GM12878 (cell line): ENCODE data around the gene SLC34A3. TPM values are rescaled to one million over a fixed set of nuclear protein-coding genes. Genes with fewer than 3 reads are reported as not detected.
A peak's percentile ranks its signal among the peaks of the same experiment; 100 is the strongest.

Source experiments
- ATAC-seq: fragments of 200-7000 bp; cut with Tn5 transposase; 3 replicates; pipeline ENCODE4 v1.9.1; 2020; ENCODE audit warnings: mild to moderate bottlenecking, moderate library complexity
- BruUV-seq: library from RNA; stranded (reverse); fragments of 400-500 nt; replicated peaks from 2 replicates; lab custom pipeline; 2021; lab: Mats Ljungman, UMichigan
- CTCF ChIA-PET: fragments of 300-600 bp; sonication (Branson Sonifier 250); formaldehyde crosslinking; extraction: SDS; loops from one replicate; lab custom pipeline; 2021; ENCODE audit warnings: inconsistent platforms; lab: Yijun Ruan, JAX
- POLR2A ChIA-PET: fragments of 350-600 bp; formaldehyde crosslinking; extraction: SDS; loops from one replicate; lab custom pipeline; 2021; ENCODE audit warnings: inconsistent platforms; lab: Charles Lee
- RAD21 ChIA-PET: fragments of 300-600 bp; sonication (Branson Sonifier 250); formaldehyde crosslinking; loops from one replicate; lab custom pipeline; 2023; ENCODE audit warnings: antibody characterized with exemption; ENCODE audit not compliant: unreplicated experiment; lab: Charles Lee
- SMC1A ChIA-PET: fragments of 300-600 bp; sonication (Branson Sonifier 250); formaldehyde crosslinking; loops from one replicate; lab custom pipeline; 2023; ENCODE audit not compliant: unreplicated experiment, uncharacterized antibody; lab: Charles Lee
- DNase-seq: peaks from one replicate; pipeline ENCODE4 v3.0.0-alpha.2; 2011; ENCODE audit warnings: low read depth, low spot score
- FAIRE-seq: peaks from 3 replicates; lab custom pipeline; 2011; peaks lifted over from hg19 to GRCh38; lab: Jason Lieb, UNC
- H2AFZ ChIP-seq: 2 replicates; pipeline ENCODE4 v1.6.0; 2011; ENCODE audit warnings: low read depth, low read length, control low read depth; ENCODE audit not compliant: control insufficient read depth
- H3K27ac ChIP-seq: 2 replicates; pipeline ENCODE4 v1.5.1; 2011; ENCODE audit warnings: control low read depth; ENCODE audit not compliant: control insufficient read depth, insufficient read depth
- H3K27me3 ChIP-seq, 2 experiments: replicated peaks in 1 of 2; 2 replicates each; pipeline versions ENCODE4 v1.6.0 to v1.6.1; 2011; ENCODE audit warnings: low read length in 1 of 2; ENCODE audit not compliant: control insufficient read depth in 2 of 2, insufficient read depth in 2 of 2
- H3K36me3 ChIP-seq, 2 experiments: 2 replicates each; pipeline ENCODE4 v1.5.1; 2011; ENCODE audit warnings: low read length in 1 of 2; ENCODE audit not compliant: control insufficient read depth in 2 of 2, insufficient read depth in 2 of 2
- H3K4me1 ChIP-seq: 2 replicates; pipeline ENCODE4 v1.6.1; 2011; ENCODE audit warnings: mild to moderate bottlenecking, low read length, moderate library complexity, mixed read lengths; ENCODE audit not compliant: control insufficient read depth, insufficient read depth
- H3K4me2 ChIP-seq: 2 replicates; pipeline ENCODE4 v1.6.0; 2011; ENCODE audit warnings: control low read depth; ENCODE audit not compliant: control insufficient read depth, insufficient read depth
- H3K4me3 ChIP-seq: fragments of 200-600 bp; sonication (generic); 2 replicates; pipeline ENCODE4 v1.5.1; 2016
- H3K79me2 ChIP-seq: 2 replicates; pipeline ENCODE4 v1.6.0; 2011; ENCODE audit warnings: low read length; ENCODE audit not compliant: control insufficient read depth, insufficient read depth
- H3K9ac ChIP-seq: 2 replicates; pipeline ENCODE4 v1.8.0; 2011; ENCODE audit warnings: low read length, control low read depth, mixed read lengths; ENCODE audit not compliant: control insufficient read depth, insufficient read depth
- H3K9me3 ChIP-seq: replicated peaks from 3 replicates; pipeline ENCODE4 v1.5.1; 2011; ENCODE audit warnings: mild to moderate bottlenecking, low read length; ENCODE audit not compliant: control insufficient read depth, insufficient read depth
- H4K20me1 ChIP-seq: 2 replicates; pipeline ENCODE4 v1.6.0; 2011; ENCODE audit not compliant: control insufficient read depth, insufficient read depth
- EZH2 ChIP-seq: IDR thresholded peaks from 2 replicates; pipeline ENCODE4 v1.6.1; 2012; ENCODE audit warnings: low read depth, mild to moderate bottlenecking, control low read depth, inconsistent platforms, low read length, borderline replicate concordance; ENCODE audit not compliant: control insufficient read depth
- JUNB ChIP-seq: IDR thresholded peaks from 2 replicates; pipeline ENCODE4 v1.6.1; 2016; ENCODE audit warnings: antibody characterized with exemption, mild to moderate bottlenecking
- MYB ChIP-seq: fragments of 150-350 bp; IDR thresholded peaks from 2 replicates; pipeline ENCODE4 v1.6.1; 2014; ENCODE audit warnings: mild to moderate bottlenecking, low read depth, low read length, borderline replicate concordance
- POLR2A ChIP-seq: IDR thresholded peaks from 2 replicates; pipeline ENCODE4 v1.6.1; 2011; ENCODE audit warnings: low read depth, mild to moderate bottlenecking, low read length
- SIN3A ChIP-seq: IDR thresholded peaks from 2 replicates; pipeline ENCODE4 v1.6.1; 2012; ENCODE audit warnings: low read depth, low read length, improper control_type of control experiment
- SREBF2 ChIP-seq: IDR thresholded peaks from 2 replicates; pipeline ENCODE4 v1.6.1; 2012; ENCODE audit warnings: mild to moderate bottlenecking, low read length
- WGBS: methylation state at CpG from one replicate; pipeline ENCODE4 v1.1.6; 2016; ENCODE audit warnings: low lambda C conversion rate; ENCODE audit not compliant: insufficient replicate concordance, insufficient coverage; ENCODE audit errors: missing lambda C conversion rate; 5-methylcytosine and 5-hydroxymethylcytosine counted together
- in situ Hi-C: fragments of 300-500 bp; cut with MboI; formaldehyde crosslinking; loops from 9 replicates; pipeline ENCODE4 v1.14.3; 2018; ENCODE audit warnings: mixed read lengths
- intact Hi-C: fragments of 100-400 bp; cut with micrococcal nuclease; formaldehyde crosslinking; loops from one replicate; pipeline ENCODE4 v1.14.2; 2022; ENCODE audit not compliant: unreplicated experiment
- polyA plus RNA-seq, 11 experiments: library from polyadenylated mRNA; depleted of rRNA in 4 of 11; unstranded in 6 of 11; stranded (reverse) in 5 of 11; fragments of >200 nt; fragmentation: Nextera tagmentation in 4 of 11; fragmentation: Illumina TruSeq in 1 of 11; extraction: Ambion mirVana in 4 of 11; extraction: Trizol in 1 of 11; gene quantifications; 1 replicate in 1 of 11; 2 replicates in 10 of 11; pipeline versions ENCODE4 v1.2.1 to v1.2.3, GENCODE V29; 2011 to 2016; ENCODE audit warnings: inconsistent platforms in 2 of 11, missing spikeins in 2 of 11, low read depth in 1 of 11
- total RNA-seq, 4 experiments: library from RNA; depleted of rRNA in 3 of 4; stranded (reverse); fragments of >200 nt in 3 of 4; fragmentation: Illumina TruSeq in 1 of 4; extraction: Trizol in 1 of 4; gene quantifications; 2 replicates each; pipeline versions ENCODE4 v1.2.1 to v1.2.3, GENCODE V29; 2013 to 2021

Gene SLC34A3
- total and polyA plus RNA-seq, 10 of the 15 experiments (the other 5 are each of a cell fraction or from before 2014, with no cell fraction given), result not detected

DNA sequence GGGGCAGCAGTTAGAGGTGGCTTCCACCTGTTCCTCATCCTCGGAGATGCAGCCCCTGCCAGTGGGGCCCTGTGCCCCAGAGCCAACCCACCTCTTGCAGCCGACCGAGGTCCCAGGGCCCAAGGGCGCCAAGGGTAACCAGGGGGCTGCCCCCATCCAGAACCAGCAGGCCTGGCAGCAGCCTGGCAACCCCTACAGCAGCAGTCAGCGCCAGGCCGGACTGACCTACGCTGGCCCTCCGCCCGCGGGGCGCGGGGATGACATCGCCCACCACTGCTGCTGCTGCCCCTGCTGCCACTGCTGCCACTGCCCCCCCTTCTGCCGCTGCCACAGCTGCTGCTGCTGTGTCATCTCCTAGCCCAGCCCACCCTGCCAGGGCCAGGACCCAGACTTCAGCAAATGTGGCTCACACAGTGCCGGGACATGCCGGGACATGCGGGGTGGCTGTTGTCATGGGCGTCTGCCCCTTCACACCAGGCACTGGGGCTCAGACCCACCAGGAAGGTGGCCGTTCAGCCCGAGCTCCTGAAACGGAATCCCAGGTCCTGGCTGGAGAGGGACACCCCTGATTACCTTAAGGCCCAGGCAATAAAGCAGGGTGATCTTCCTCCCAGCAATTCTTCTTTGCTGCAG, 4.9 kb upstream of the SLC34A3 start:
- no peak overlapping the region for H3K9ac ChIP-seq
- intact Hi-C loops, result loop anchor here (10.0 kb wide), 1 partner anchor 181 kb away; the partner anchor contains the start of gene NPDC1
- in situ Hi-C loops, result loop anchor here (5.0 kb wide), 1 partner anchor 104 kb away; no protein-coding TSS in a partner anchor
- no TSS peak for BruUV-seq
- ChIA-PET POLR2A (interaction anchor here (1.0 to 5.5 kb wide), 4 partner anchors 15 to 108 kb away, joined by 3 to 68 read pairs (median 3); partner anchors contain the start of genes NDOR1, TMEM203, TPRN and TUBB4B), SMC1A (interaction anchor here (0.6 to 3.3 kb wide), 4 partner anchors 11 to 108 kb away, joined by 3 to 11 read pairs (median 4); no protein-coding TSS in a partner anchor)
- H3K27ac ChIP-seq, result no peak overlapping the region
- ATAC-seq (no peak), DNase-seq (no peak)
- H3K4me2 ChIP-seq, result no peak overlapping the region
- WGBS, result 76% methylated on average over 21 of the region's 21 CpGs
- no peaks in the 10 kb centered on the region for H3K36me3 ChIP-seq
- no peaks in the 10 kb centered on the region for H3K9me3 ChIP-seq
- H2AFZ ChIP-seq, result no peak overlapping the region
- H3K4me3 ChIP-seq, result no peak overlapping the region
- peaks cover 16% of the 10 kb centered on the region for H3K4me1 ChIP-seq
- no peaks in the 10 kb centered on the region for H4K20me1 ChIP-seq
- H3K27me3 ChIP-seq, result no peaks in the 10 kb centered on the region
- no peak for TF ChIP-seq SREBF2
- TF ChIP-seq, all 136 proteins: peak for 0
- ChIA-PET RAD21 (interaction anchor here (0.8 to 1.9 kb wide), 4 partner anchors 29 to 179 kb away, joined by 3 to 10 read pairs (median 3); no protein-coding TSS in a partner anchor), CTCF (interaction anchor here (0.8 to 6.4 kb wide), 11 partner anchors 12 to 197 kb away, joined by 3 to 52 read pairs (median 7); partner anchors contain the start of genes SAPCD2 and TUBB4B)
- no peak for FAIRE-seq
- H3K79me2 ChIP-seq, result no peaks in the 10 kb centered on the region

DNA sequence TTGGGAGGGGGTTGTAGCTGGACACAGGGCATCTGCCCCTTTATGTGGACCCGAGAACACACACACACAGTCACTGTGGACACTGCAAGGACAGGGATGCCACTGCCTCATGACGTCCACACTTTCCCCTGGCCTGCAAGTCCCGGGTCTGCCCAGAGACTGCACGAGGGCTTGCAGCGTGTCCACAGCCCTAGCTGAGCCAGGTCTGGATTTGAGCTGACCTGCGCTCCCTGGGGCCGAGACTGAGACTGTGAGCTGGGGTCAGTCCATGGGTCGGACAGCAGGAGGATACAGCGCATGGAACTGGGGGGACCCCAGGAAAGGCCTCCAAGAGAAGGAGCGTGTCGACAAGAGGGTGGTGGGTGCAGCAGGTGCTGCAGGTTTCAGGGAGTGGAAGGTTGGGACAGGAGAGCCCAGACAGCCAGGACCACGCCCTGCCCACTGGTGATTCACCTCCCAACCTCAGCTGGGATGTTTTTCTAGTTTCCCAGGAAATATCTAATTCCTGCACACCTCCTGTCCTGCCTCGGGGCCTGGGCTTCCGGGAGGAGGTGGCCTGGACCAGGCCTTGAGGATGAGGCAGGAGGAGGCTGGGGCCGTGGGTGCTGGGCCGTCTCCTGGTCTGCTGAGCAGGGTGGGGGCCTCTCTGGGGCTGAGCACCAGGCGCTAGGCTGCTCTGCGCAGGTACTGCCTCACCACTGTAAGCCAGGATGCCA, 4.2 kb upstream of the SLC34A3 start:
- DNase-seq (no peak), ATAC-seq (no peak), FAIRE-seq (no peak)
- Histone ChIP-seq H3K4me3 (no peak overlapping the region), H3K4me2 (no peak overlapping the region), H2AFZ (no peak overlapping the region), H4K20me1 (no peaks in the 10 kb centered on the region), H3K4me1 (peaks cover 16% of the 10 kb centered on the region), H3K79me2 (no peaks in the 10 kb centered on the region), H3K9me3 (no peaks in the 10 kb centered on the region), H3K27me3 (no peaks in the 10 kb centered on the region), H3K36me3 (no peaks in the 10 kb centered on the region), H3K27ac (no peak overlapping the region), H3K9ac (no peak overlapping the region)
- in situ Hi-C loops (loop anchor here (5.0 kb wide), 1 partner anchor 104 kb away; no protein-coding TSS in a partner anchor), intact Hi-C loops (loop anchor here (1.0 to 10.0 kb wide), 2 partner anchors 108 to 182 kb away; partner anchors contain the start of gene NPDC1)
- ChIA-PET SMC1A (interaction anchor here (0.9 to 3.3 kb wide), 3 partner anchors 99 to 108 kb away, joined by 3 to 11 read pairs (median 5); no protein-coding TSS in a partner anchor), POLR2A (interaction anchor here (1.0 to 1.5 kb wide), 4 partner anchors 24 to 131 kb away, joined by 3 to 4 read pairs (median 4); no protein-coding TSS in a partner anchor), CTCF (interaction anchor here (0.7 to 6.4 kb wide), 14 partner anchors 12 to 197 kb away, joined by 3 to 52 read pairs (median 6); partner anchors contain the start of genes ANAPC2, SSNA1 and TUBB4B), RAD21 (interaction anchor here (0.8 to 1.9 kb wide), 7 partner anchors 28 to 180 kb away, joined by 3 to 10 read pairs (median 4); no protein-coding TSS in a partner anchor)
- WGBS, result 66% methylated on average over 17 of the region's 18 CpGs
- BruUV-seq, result no TSS peak
- no peak for TF ChIP-seq JUNB
- TF ChIP-seq POLR2A, result peak; percentile 5
- no peak for TF ChIP-seq SIN3A
- TF ChIP-seq EZH2, result no peak
- no peak for TF ChIP-seq MYB
